SIG-M5 treated with dmso at 0.1 percent for 504 hours (cell line): Measurements from ENCODE around the gene CYBC1.
A peak's percentile ranks its signal among the peaks of the same experiment; 100 is the strongest.
"Not testable (repeated sequence)": the region's sequence is repeated elsewhere in the genome, so short reads cannot be mapped to it uniquely, and the experiment has no call there.

Experiments used
- DNase-seq: peaks from one replicate; lab custom pipeline; 2025; ENCODE audit not compliant: unreplicated experiment; lab: John Stamatoyannopoulos, UW

The CYBC1 gene

DNA sequence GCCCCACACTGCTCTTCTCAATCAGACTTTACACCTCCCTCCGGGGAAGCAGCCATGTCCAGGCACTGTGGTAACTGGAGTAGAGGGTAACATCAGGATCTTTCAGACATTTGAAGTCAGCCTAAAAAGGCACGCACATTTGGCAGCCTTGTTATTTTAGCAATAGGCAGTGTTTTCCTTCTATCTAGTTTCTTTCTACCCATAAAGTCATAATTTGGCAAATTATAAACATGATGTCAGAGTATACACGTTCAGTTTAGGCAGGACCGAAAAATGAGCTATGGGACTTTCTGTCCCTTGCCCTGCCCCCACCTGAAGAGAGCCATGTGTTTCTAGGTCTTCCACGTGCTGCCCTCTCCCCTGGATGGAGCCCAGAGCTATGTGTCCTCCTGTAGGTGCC, 29.1 kb upstream of the CYBC1 start:
- DNase-seq: no peak

DNA sequence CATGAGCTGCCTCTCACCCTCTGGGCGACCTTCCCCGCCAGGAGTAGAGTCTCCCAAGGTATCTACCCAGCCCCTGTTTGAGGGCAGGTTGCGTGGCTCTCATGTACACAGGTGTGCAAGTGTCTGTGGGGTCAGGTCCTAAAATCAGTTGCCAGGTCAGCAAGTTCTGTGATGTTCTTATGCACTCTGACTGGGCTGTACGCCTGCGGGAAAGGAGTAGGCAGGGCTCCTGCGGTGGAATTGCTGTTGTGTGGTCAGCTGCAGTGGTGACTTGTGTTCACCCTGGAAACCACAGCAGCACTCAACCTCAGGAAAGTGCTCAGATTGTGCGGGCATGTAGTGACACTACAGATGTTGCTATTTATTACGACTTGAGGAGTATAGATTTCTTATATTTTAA, 27.4 kb upstream of the CYBC1 start:
- DNase-seq: no peak

DNA sequence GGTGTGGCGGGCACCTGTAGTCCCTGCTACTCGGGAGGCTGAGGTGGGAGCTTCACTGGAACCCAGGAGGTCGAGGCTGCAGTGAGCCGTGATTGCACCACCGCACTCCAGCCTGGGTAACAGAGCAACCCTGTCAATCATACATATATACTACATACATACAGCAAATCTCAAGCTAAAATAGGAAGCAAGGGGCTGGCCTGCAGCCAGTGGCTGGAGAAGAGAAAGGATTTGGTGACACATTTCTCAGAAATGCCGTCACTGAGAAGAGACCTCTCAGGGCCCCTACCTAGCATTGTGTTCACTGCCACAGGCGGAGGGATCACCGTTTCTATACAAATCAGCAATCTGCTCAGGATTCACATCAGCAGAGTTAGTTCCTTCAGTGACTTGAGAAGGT, 24.9 kb upstream of the CYBC1 start:
- no peak for DNase-seq

DNA sequence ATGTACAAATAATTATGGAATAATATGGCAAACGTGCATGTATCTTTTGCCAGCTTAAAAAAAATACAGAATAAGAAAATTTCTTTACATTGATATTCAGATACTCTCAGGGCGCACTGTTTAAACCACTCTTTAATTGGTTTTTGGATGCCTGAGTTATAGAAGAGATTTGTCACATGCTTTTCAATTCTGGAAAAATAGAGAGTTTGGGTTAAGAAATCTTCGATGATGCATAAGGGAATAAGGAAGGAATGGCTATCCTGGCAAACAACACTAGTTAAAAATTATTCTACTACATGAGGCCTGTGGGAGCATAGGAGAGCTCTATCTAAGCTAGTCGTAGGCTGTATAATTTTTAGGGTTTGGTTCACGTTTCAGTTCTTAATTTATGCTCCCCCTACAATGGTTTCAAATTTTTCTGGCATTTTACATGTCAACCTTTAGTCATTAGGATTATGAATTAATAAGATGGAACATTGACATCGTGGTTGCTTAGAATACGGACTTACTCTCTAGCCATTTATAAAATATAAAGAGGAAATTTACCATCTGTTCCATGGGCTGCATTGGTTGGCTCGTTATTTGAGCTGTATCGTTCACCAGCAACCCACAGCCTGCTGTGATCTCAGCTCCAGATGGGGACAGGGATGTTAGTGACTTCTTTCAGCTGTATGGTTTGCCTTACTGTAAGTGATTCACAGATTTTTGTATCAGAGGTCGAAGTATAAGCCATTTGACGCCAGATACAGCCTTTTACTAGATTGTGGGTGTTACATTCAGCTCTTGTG, 23.9 kb upstream of the CYBC1 start:
- no peak for DNase-seq

DNA sequence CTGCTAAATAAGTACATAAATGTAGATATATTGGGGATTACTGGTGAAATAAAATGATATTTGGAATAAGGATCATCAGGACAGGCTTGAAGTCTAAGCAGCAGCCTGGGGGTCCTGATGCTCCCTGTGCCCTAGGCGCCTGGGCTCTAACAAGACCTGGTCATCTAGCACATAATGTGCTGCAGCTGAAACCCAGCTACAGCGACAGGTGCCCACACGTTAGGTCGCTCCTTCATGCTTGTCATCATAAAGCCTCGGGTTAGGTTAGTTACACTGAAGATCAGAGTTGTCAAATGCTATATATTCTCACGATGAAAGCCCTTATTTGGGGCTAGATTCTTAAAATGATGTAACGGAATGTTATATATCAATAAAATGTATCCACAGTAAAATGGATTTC, 19.5 kb upstream of the CYBC1 start:
- no peak for DNase-seq

DNA sequence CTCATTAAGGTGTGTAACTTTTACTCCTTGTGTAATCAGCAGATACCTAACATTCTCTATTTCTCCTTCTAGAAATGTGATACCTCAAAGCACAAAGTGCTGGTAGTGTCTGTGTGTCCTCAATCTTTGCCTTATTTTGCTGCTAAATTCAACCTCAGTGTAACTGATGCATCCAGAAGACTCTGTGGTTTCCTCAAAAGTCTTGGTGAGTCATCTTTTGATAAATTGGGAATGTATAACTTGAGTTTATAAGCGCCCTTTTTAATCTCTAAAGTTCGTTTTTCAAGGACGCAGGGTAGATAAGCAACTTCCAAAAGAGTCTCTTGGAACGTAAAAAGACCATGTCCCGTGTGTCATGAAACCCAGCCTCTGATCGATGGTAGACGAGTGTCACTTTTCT, 18.1 kb upstream of the CYBC1 start:
- no peak for DNase-seq

DNA sequence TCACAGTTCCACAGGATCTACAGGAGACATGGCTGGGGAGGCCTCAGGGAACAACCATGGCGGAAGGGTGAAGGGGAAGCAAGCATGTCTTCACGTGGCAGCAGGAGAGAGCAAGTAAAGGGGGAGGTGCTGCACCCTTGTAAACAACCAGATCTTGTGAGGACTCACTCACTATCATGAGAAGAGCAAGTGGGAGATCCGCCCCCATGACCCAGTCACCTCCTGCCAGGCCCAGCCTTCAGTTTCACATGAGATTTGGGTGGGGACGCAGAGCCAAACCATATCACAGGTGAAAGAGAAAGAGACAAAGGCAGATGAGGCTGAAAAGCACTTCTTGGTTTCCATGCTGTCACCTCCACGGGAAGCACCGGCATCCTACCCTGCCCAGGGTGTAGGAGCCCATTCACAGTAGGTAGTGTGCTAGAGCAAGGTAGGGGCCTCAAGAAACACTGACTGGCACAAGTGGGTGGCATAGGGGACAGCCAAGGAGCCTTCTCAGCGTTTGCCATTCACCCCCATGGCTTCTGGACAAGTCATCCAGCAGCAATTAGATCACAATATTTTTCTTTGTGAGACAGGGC, 14.6 kb upstream of the CYBC1 start:
- no peak for DNase-seq

DNA sequence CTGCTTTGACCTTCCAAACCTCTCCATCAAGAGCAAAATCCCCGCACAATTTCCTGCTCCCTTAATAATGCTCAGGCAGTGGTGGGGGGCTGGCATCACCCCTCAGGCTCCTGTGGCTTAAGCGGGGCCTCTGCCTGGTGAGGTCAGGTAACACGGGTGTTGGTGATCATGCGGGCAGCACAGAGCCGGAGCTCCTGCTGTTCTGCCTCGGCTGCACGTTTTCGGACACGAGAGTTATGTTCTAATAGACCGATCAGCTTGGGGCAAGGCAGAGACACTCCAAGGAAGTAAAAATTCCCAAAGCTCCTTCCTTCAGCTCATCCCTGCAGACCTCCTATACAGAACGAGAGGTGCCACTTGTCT, 14.0 kb upstream of the CYBC1 start:
- DNase-seq: no peak

DNA sequence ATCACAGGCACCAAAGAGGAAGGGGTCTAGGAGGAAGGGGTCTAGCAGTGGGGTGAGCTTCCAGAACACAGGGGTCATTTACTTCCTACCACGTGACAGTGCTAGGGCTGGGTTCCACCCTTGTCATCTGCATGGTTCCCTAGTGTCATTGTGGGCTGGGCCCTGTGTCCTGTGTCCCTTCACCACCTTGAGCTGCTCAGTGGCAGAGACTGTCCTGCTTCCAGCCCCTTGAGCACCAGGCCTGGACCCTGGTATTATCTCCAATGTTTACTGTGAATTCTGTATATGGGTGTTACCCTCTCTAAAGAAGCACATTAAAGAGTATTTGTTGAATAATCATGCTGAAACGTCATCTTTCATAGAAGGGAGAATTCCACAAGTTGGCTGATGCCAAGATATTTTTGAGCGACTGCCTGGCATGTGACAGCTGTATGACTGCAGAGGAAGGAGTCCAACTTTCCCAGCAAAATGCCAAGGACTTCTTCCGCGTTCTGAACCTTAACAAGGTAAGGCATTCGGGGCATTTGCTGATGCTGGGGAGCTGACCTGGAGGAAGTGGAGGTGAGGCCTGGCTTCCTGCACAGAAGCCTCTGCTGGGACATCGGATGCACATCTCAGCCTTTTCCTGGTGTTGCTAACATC, 13.5 kb upstream of the CYBC1 start:
- no peak for DNase-seq

DNA sequence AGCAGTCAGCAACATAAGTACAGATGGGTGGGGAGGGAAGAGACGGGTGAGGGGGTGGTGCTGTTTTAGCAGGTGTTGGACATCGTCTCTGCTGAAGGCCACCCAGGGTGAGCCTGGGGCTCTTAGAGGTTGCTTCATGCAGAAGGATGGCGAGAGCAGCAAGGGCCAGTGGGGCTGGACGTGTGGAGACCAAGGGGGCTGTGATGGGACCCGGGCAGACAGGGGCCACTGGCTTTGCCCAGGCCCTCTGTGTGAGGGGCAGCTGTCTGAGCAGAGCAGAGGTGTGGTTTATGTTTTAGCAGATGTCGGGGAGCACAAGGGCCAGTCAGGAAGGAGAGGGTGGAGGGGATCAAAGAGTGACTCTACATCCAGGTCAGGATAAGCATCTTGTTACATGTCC, 12.8 kb upstream of the CYBC1 start:
- no peak for DNase-seq

DNA sequence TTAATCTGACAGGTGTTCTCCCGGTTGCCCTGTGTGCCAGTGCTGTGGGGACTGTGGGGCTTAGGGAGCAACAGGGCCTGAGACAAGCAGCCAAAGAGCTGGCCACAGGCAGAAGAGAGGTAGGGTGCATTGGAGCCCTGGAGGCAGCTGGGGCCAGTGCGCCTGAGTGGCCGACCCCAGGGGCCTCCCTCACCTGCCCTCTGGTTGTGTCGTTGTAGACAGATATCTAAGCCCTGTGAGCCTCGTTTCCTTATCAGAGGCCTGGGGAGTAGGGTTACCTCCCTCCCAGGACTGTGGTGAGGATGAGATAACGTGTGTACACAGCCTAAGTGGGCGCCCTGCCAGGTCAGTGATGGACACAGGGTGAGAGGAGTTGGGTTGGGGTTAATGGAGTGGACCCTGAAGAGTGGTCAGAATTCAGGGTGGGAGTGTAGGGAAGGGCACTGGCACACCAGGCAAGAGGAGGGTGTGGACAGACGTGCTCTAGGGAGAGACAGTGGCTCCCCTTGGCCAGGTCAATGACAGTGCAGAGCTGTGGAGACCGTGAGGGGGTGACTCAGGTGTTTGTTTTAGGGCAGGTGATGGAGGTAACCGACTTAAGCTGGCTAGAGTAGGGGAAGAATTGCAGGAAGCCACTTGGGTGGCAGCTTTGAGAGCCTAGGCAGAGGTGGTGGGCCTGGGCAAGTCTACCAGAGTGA, 11.4 kb upstream of the CYBC1 start:
- DNase-seq: no peak

DNA sequence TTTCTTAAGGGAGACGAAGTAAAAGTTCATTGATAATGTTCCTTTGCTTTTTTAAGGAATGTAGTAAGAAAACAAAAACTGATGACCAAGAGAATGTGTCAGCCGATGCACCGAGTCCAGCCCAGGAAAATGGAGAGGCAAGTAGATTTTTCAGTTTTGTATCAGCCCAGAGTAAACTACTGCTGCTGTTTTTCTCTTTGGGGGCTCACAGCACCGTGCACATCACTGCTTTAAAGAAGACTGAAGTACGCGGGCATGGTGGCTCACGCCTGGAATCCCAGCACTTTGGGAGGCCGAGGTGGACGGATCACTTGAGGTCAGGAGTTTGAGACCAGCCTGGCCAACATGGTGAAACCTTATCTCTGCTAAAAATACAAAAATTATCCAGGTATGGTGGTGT, 9.4 kb upstream of the CYBC1 start:
- not testable (repeated sequence) for DNase-seq

DNA sequence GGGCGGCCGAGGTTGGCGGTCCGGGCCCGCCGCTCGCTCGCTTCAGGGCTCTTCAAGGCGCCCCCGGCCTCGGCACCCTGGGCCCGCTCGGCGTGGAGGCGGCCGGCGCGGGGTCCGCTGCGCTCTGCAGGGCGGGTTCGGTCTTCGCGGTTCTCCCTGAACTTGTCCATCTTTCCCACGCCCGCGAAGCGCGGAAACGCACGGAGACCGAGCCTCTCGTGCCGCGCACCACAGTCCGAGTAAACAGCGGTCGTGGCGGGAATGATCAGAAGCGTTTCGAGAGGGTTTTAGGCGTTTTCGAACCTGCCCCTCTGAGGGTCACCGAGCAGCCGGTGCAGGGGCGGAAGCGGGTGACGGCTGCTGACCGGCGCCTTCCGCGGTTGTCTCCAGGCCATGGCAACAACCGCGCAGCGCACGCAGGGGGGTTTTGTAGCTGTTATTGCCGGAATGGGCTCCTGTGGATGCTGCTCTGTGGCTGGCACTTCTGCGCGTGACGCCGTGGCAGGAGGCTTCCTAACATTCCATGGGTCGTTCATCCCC, 8.4 kb upstream of the CYBC1 start:
- peak; percentile 16 for DNase-seq

DNA sequence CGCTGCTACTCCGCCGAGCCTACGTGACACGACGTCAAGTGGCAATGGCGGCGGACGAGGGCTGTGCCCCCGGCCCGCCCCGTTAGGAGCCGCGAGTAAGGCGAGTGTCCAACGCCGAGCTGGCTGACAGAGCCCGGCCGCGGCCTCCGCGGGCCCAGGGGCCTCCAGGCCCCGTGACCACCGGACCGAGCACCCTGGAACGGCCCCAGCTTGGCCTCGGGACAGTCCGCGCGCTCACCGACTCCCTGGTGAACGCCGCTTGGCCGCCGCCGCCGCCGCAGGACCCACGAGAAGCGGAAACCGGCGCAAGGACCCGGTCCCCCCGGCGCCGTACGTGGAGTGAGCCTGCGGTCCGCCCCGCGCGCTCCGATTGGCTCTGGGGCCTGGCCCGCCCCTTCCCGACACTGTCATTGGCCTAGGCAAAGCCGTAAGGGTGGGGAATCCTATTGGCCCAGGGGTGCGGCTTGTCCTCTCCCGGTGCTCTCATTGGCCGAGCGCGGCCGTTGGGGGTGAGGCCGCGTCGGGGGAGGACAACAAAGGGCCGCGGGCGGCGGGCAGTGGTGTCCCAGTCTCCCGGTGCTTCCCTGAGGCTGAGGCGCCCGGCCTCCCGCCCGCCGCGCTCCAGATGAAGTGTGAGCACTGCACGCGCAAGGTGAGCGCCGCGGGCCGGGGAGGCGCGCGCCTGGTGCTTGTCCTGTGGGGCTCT, 7.8 kb upstream of the CYBC1 start, which contains the start of gene NARF:
Gene NARF (plus strand): TSS at position 563 of the 706 bp plus-strand sequence. CDS start 63 bp downstream, at position 626.
- peak; percentile 99 for DNase-seq

DNA sequence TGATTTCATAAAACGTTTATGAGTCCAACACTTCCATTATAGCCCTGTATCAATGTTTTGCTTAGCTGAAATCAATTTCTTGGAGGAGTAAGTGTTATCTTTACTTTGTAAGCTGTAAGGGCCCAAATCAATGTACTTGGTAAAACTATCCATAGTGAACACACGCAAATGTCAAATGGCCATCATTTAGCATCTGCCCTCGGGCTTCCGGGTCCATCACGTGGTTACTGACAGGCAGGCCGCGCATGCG, 7.3 kb upstream of the CYBC1 start:
- peak; percentile 89 for DNase-seq

DNA sequence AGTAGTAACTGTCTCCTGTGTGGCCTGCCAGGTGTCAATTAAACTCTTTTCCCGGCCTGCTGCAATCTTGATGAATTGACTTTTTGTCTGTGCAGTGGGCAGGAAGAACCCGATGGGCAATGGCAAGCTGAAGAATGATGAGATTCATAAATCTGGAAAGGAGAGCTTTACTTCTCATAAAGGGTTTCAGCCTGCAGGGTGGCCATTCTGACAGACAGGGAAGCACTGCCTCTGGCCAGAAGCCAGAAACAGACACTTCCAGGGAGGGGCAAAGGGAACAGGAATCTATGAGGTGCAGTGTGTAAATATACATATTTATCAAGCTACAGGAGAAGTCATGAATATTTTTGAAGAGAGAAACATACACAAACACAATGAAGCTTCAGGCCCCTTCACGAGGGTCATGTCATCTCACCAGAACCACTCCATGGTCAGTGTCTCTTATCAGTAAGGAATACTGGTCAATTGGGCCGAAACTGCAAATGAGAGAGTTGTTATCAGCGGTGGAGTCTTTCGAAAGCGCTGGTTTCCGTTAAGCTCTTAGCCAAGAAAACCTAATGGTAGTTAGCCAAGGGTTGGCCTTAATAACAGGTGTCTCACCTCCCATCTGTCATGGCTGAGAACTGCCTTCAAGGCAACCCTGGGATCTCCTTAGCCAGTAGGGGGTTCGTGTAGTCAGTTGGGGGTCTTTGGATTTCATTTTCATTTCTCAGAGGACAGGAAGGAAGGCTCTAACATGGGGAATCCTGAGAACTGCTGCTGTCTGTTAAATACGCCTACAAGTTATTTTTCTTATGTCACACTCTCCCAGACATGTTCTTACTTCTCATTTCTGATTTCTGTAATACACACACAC, 6.7 kb upstream of the CYBC1 start:
- DNase-seq: no peak

DNA sequence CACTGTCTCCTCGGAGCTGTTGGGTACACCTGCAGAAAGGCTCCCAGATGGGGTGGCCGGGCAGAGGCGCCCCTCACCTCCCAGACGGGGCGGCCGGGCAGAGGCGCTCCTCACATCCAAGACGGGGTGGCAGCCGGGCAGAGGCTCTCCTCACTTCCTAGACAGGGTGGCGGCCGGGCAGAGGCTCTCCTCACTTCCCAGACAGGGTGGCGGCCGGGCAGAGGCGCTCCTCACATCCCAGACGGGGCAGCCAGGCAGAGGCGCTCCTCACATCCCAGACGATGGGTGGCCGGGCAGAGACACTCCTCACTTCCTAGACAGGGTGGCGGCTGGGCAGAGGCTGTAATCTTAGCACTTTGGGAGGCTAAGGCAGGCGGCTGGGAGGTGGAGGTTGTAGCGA, 3.2 kb upstream of the CYBC1 start:
- not testable (repeated sequence) for DNase-seq

DNA sequence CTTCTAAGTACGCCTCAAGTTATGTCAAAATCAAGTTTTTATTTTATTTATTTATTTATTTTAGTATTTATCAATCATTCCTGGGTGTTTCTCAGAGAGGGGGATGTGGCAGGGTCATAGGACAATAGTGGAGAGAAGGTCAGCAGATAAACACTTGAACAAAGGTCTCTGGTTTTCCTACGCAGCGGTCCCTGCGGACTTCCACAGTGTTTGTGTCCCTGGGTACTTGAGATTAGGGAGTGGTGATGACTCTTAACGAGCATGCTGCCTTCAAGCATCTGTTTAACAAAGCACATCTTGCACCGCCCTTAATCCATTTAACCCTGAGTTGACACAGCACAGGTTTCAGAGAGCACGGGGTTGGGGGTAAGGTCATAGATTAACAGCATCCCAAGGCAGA, 2.6 kb upstream of the CYBC1 start:
- not testable (repeated sequence) for DNase-seq

DNA sequence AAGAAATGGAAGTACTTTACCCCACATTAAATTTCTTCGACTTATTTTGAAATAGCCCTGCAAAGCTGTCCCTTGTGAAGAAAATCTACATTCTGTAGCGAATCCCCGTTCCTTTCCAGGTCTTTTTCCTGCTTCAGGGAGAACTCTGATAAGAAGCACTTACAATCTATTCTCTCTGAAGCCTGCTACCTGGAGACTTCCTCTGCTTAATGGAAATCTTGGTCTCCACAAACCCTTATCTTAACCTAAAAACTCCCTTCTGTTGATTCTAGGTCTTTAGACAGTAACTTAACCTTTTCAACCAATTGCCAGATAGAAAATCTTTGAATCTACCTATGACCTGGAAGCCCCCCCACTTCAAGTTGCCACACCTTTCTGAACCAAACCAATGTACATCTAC, 1.6 kb upstream of the CYBC1 start:
- DNase-seq: no peak

DNA sequence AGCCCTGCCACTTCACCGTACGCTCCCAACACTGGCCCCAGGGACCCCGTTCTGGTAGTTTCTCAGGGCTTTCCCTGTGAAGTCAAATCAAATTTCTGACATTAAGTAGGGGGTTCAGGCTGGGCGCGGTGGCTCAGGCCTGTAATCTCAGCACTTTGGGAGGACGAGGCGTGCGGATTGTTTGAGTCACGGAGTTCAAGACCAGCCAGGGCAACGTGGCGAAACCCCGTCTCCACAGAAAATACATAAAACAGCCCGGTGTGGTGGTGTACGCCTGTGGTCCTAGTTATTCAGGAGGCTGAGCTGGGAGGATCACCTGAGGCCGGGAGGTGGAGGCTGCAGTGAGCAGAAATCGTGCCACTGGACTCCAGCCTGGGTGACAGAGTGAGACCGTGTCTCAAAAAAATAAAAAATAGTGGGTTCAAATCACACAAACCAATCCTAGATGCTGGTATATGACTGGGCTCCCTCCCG, 632 bp downstream of the CYBC1 start:
- no peak for DNase-seq
